ENCODE results near the gene OBSCN. TPM values are rescaled to one million over a fixed set of nuclear protein-coding genes. Genes with fewer than 3 reads are reported as not detected.

Gene OBSCN
- total and polyA plus RNA-seq, 4 donors: 0.54 to 5.6 (median 2.7) TPM

- H3K9me3 ChIP-seq (ENCODE audit: control insufficient read depth in 4 of 4, low read length in 3 of 4): no peaks in the 10 kb centered on the region
- no peaks in the 10 kb centered on the region for H3K36me3 ChIP-seq (ENCODE audit: control insufficient read depth in 4 of 4, insufficient read depth in 3 of 4, low read depth in 1 of 4, low read length in 3 of 4)
- DNase-seq (ENCODE audit: low spot score): no peak
- TF ChIP-seq ZBTB33 (IDR thresholded peaks at IDR 0.05) (no peak), NR2F2 (IDR thresholded peaks at IDR 0.05) (no peak)
- no peak overlapping the region for H3K9ac ChIP-seq (ENCODE audit: low read depth in 1 of 2, low read length in 2 of 2)
- H3K4me3 ChIP-seq (ENCODE audit: low read depth in 1 of 3, low read length in 3 of 3): no peak overlapping the region
- H3K27me3 ChIP-seq (ENCODE audit: control insufficient read depth in 4 of 4, insufficient read depth in 4 of 4, low read length in 3 of 4): no peaks in the 10 kb centered on the region
- H3K27ac ChIP-seq (ENCODE audit: low read depth in 1 of 2, low read length in 2 of 2): no peak overlapping the region
- peaks cover 0 to 3% (median 0%) of the 10 kb centered on the region in 4 donors for H3K4me1 ChIP-seq (ENCODE audit: control insufficient read depth in 4 of 4, insufficient read depth in 4 of 4, low read length in 3 of 4)
- WGBS: 89% methylated on average over 9 of the region's 9 CpGs
Observed at GRCh38 chr1:228363686-228364067, 155.8 kb downstream of the OBSCN start.

- DNase-seq (ENCODE audit: low spot score): no peak
- 88% methylated on average over 12 of the region's 12 CpGs for WGBS
- no peaks in the 10 kb centered on the region for H3K27me3 ChIP-seq (ENCODE audit: control insufficient read depth in 4 of 4, insufficient read depth in 4 of 4, low read length in 3 of 4)
Observed at GRCh38 chr1:228364068-228364705, 156.3 kb downstream of the OBSCN start.

GRCh38 chr1:228364706-228365213, 156.9 kb downstream of the OBSCN start:
- Histone ChIP-seq H3K36me3 (ENCODE audit: control insufficient read depth in 4 of 4, insufficient read depth in 3 of 4, low read depth in 1 of 4, low read length in 3 of 4) (no peaks in the 10 kb centered on the region), H3K27me3 (ENCODE audit: control insufficient read depth in 4 of 4, insufficient read depth in 4 of 4, low read length in 3 of 4) (no peaks in the 10 kb centered on the region), H3K27ac (ENCODE audit: low read depth in 1 of 2, low read length in 2 of 2) (no peak overlapping the region), H3K9ac (ENCODE audit: low read depth in 1 of 2, low read length in 2 of 2) (no peak overlapping the region), H3K9me3 (ENCODE audit: control insufficient read depth in 4 of 4, low read length in 3 of 4) (no peaks in the 10 kb centered on the region), H3K4me1 (ENCODE audit: control insufficient read depth in 4 of 4, insufficient read depth in 4 of 4, low read length in 3 of 4) (peaks cover 0 to 3% (median 0%) of the 10 kb centered on the region in 4 donors), H3K4me3 (ENCODE audit: low read depth in 1 of 3, low read length in 3 of 3) (no peak overlapping the region)
- WGBS: 92% methylated on average over 19 of the region's 19 CpGs
- no peak for DNase-seq (ENCODE audit: low spot score)
- no peak for TF ChIP-seq RAD21 (IDR thresholded peaks at IDR 0.05)
- no peak for TF ChIP-seq ZBTB33 (IDR thresholded peaks at IDR 0.05)

More at GRCh38 chr1:228364068-228364705, 156.3 kb downstream of the OBSCN start:
- H3K9me3 ChIP-seq (ENCODE audit: control insufficient read depth in 4 of 4, low read length in 3 of 4): no peaks in the 10 kb centered on the region
- TF ChIP-seq RAD21 (IDR thresholded peaks at IDR 0.05): no peak
- no peak for TF ChIP-seq YY1 (IDR thresholded peaks at IDR 0.05)
- TF ChIP-seq EGR1 (IDR thresholded peaks at IDR 0.05; ENCODE audit: low read depth in 2 of 2): no peak
- TF ChIP-seq HNF4A (conservative IDR thresholded peaks at IDR 0.05): no peak
- no peak for TF ChIP-seq ZBTB33 (IDR thresholded peaks at IDR 0.05)
- no peak for TF ChIP-seq NR2F2 (IDR thresholded peaks at IDR 0.05)
- TF ChIP-seq SP1 (IDR thresholded peaks at IDR 0.05): no peak
- no peak for TF ChIP-seq ATF3 (IDR thresholded peaks at IDR 0.05)
- H3K4me1 ChIP-seq (ENCODE audit: control insufficient read depth in 4 of 4, insufficient read depth in 4 of 4, low read length in 3 of 4): peaks cover 0 to 3% (median 0%) of the 10 kb centered on the region in 4 donors
- no peak overlapping the region for H3K27ac ChIP-seq (ENCODE audit: low read depth in 1 of 2, low read length in 2 of 2)
- no peak overlapping the region for H3K9ac ChIP-seq (ENCODE audit: low read depth in 1 of 2, low read length in 2 of 2)
- no peak overlapping the region for H3K4me3 ChIP-seq (ENCODE audit: low read depth in 1 of 3, low read length in 3 of 3)
- no peaks in the 10 kb centered on the region for H3K36me3 ChIP-seq (ENCODE audit: control insufficient read depth in 4 of 4, insufficient read depth in 3 of 4, low read depth in 1 of 4, low read length in 3 of 4)
